GM21367 (cell line): ENCODE results near the gene RGS8.

Experiments
- ATAC-seq: cut with Tn5 transposase; IDR thresholded peaks from one replicate; pipeline ENCODE4 v1.9.1; 2021; ENCODE audit not compliant: unreplicated experiment

The RGS8 gene

GRCh38 chr1:182684116-182684828 lies at the start of gene RGS8:
RGS8 (minus strand) TSS chr1:182684587; CDS start chr1:182669649, 14,938 bp downstream.
- no peak for ATAC-seq

GRCh38 chr1:182731852-182732575 lies 47.6 kb upstream of the RGS8 start:
- no peak for ATAC-seq

- ATAC-seq, result no peak
Measured at GRCh38 chr1:182726912-182727311, 42.5 kb upstream of the RGS8 start.

GRCh38 chr1:182725259-182726255 lies 41.2 kb upstream of the RGS8 start:
- no peak for ATAC-seq

GRCh38 chr1:182724215-182724614 lies 39.8 kb upstream of the RGS8 start:
- ATAC-seq, result no peak

GRCh38 chr1:182723200-182723599 lies 38.8 kb upstream of the RGS8 start:
- ATAC-seq, result no peak

- no peak for ATAC-seq
Measured at GRCh38 chr1:182721525-182721924, 37.1 kb upstream of the RGS8 start.

- ATAC-seq, result no peak
Measured at GRCh38 chr1:182720463-182720862, 36.1 kb upstream of the RGS8 start.

GRCh38 chr1:182719553-182719952 lies 35.2 kb upstream of the RGS8 start:
- ATAC-seq, result no peak

- peak; percentile 46 for ATAC-seq
Measured at GRCh38 chr1:182718311-182718710, 33.9 kb upstream of the RGS8 start.

- no peak for ATAC-seq
Measured at GRCh38 chr1:182716740-182717720, 32.6 kb upstream of the RGS8 start.

GRCh38 chr1:182715531-182715930 lies 31.1 kb upstream of the RGS8 start:
- ATAC-seq, result no peak

- ATAC-seq, result no peak
Measured at GRCh38 chr1:182714546-182714945, 30.2 kb upstream of the RGS8 start.

GRCh38 chr1:182713939-182714338 lies 29.6 kb upstream of the RGS8 start:
- no peak for ATAC-seq

GRCh38 chr1:182713492-182713891 lies 29.1 kb upstream of the RGS8 start:
- ATAC-seq, result no peak

- no peak for ATAC-seq
Measured at GRCh38 chr1:182709855-182710254, 25.5 kb upstream of the RGS8 start.

GRCh38 chr1:182709225-182709764 lies 24.9 kb upstream of the RGS8 start:
- no peak for ATAC-seq

- no peak for ATAC-seq
Measured at GRCh38 chr1:182707122-182707521, 22.7 kb upstream of the RGS8 start.

- ATAC-seq, result no peak
Measured at GRCh38 chr1:182704677-182705076, 20.3 kb upstream of the RGS8 start.

GRCh38 chr1:182703539-182703938 lies 19.2 kb upstream of the RGS8 start:
- no peak for ATAC-seq
